Activated T-cell treated with anti-CD3 and anti-CD28 coated beads for 4 hours (primary cell): ENCODE data around the gene PAQR5.
"Not testable (repeated sequence)": the region's sequence is repeated elsewhere in the genome, so short reads cannot be mapped to it uniquely, and the experiment has no call there.

ENCODE experiments used
- DNase-seq: peaks from one replicate; pipeline ENCODE4 v3.0.0-alpha.2; 2020

PAQR5 gene

GRCh38 chr15:69434238-69434637 lies 135.5 kb downstream of the PAQR5 start:
- no peak for DNase-seq

GRCh38 chr15:69434679-69435078 lies 136.0 kb downstream of the PAQR5 start:
- no peak for DNase-seq

- DNase-seq: no peak
These were observed 137.3 kb downstream of the PAQR5 start for GRCh38 chr15:69435985-69436384.

- no peak for DNase-seq
These were observed 138.2 kb downstream of the PAQR5 start for GRCh38 chr15:69436951-69437350.

- no peak for DNase-seq
These were observed 140.9 kb downstream of the PAQR5 start for GRCh38 chr15:69439623-69440022.

GRCh38 chr15:69443032-69443611 lies 144.4 kb downstream of the PAQR5 start:
- DNase-seq: no peak

- DNase-seq: no peak
These were observed 146.0 kb downstream of the PAQR5 start for GRCh38 chr15:69444686-69445085.

GRCh38 chr15:69446953-69447352 lies 148.2 kb downstream of the PAQR5 start:
- DNase-seq: no peak

GRCh38 chr15:69450221-69450620 lies 151.5 kb downstream of the PAQR5 start:
- DNase-seq: not testable (repeated sequence)

- DNase-seq: no peak
These were observed 152.4 kb downstream of the PAQR5 start for GRCh38 chr15:69450968-69451695.

GRCh38 chr15:69451951-69452691 lies 153.4 kb downstream of the PAQR5 start:
- DNase-seq: no peak

- peak; percentile 92 for DNase-seq
These were observed 154.2 kb downstream of the PAQR5 start, which contains the start of gene RPLP1 for GRCh38 chr15:69452692-69453521. RPLP1 (plus strand) TSS chr15:69452818; CDS start chr15:69452949, 131 bp downstream.

GRCh38 chr15:69454953-69455352 lies 156.2 kb downstream of the PAQR5 start:
- DNase-seq: no peak

GRCh38 chr15:69456208-69457166 lies 157.8 kb downstream of the PAQR5 start:
- DNase-seq: no peak
